HUES48 (cell line): ENCODE data around the gene INAFM2.

Experiments used
- H3K27ac ChIP-seq: one replicate; pipeline ENCODE4 v1.7.0; 2013; ENCODE audit warnings: low read depth, low read length, inconsistent platforms
- H3K27me3 ChIP-seq: 2 replicates; pipeline ENCODE4 v1.6.1; 2013; ENCODE audit warnings: mild to moderate bottlenecking, low read length; ENCODE audit not compliant: control insufficient read depth, insufficient read depth
- H3K36me3 ChIP-seq: 2 replicates; pipeline ENCODE4 v1.6.1; 2013; ENCODE audit warnings: low read length; ENCODE audit not compliant: control insufficient read depth, insufficient read depth
- H3K4me1 ChIP-seq: 2 replicates; pipeline ENCODE4 v1.6.1; 2013; ENCODE audit warnings: mild to moderate bottlenecking, low read length; ENCODE audit not compliant: control insufficient read depth, insufficient read depth
- H3K4me3 ChIP-seq: 2 replicates; pipeline ENCODE4 v1.5.1; 2013; ENCODE audit warnings: mild to moderate bottlenecking, low read depth, low read length
- H3K9ac ChIP-seq: 2 replicates; pipeline ENCODE4 v1.6.1; 2013; ENCODE audit warnings: mild to moderate bottlenecking, low read depth, low read length, moderate library complexity
- H3K9me3 ChIP-seq: 2 replicates; pipeline ENCODE4 v1.6.1; 2013; ENCODE audit warnings: low read length; ENCODE audit not compliant: control insufficient read depth, insufficient read depth

Gene INAFM2

GRCh38 chr15:40306908-40307307 lies 16.6 kb upstream of the INAFM2 start:
- peaks cover 18% of the 10 kb centered on the region; the same call in 1 of the 2 replicates for H3K27me3 ChIP-seq
- H3K9me3 ChIP-seq, result no peaks in the 10 kb centered on the region
- H3K9ac ChIP-seq, result no peak overlapping the region
- peaks cover 30% of the 10 kb centered on the region for H3K4me1 ChIP-seq
- no peak overlapping the region for H3K27ac ChIP-seq
- no peak overlapping the region for H3K4me3 ChIP-seq
- H3K36me3 ChIP-seq, result no peaks in the 10 kb centered on the region

GRCh38 chr15:40307421-40308211 lies 15.9 kb upstream of the INAFM2 start, which contains the start of gene PLCB2:
PLCB2 (minus strand) TSS chr15:40307935; CDS start chr15:40307672, 263 bp downstream.
- no peak within 1 kb of the TSS; the same call in 1 of the 2 replicates for H3K4me3 ChIP-seq
- peaks cover 19% of the 10 kb centered on the region; the same call in 1 of the 2 replicates for H3K27me3 ChIP-seq
- H3K27ac ChIP-seq, result no peak within 1 kb of the TSS
- H3K9me3 ChIP-seq, result no peaks in the 10 kb centered on the region
- peaks cover 27% of the 10 kb centered on the region for H3K4me1 ChIP-seq
- no peaks in the 10 kb centered on the region for H3K36me3 ChIP-seq
- H3K9ac ChIP-seq, result no peak within 1 kb of the TSS

DNA sequence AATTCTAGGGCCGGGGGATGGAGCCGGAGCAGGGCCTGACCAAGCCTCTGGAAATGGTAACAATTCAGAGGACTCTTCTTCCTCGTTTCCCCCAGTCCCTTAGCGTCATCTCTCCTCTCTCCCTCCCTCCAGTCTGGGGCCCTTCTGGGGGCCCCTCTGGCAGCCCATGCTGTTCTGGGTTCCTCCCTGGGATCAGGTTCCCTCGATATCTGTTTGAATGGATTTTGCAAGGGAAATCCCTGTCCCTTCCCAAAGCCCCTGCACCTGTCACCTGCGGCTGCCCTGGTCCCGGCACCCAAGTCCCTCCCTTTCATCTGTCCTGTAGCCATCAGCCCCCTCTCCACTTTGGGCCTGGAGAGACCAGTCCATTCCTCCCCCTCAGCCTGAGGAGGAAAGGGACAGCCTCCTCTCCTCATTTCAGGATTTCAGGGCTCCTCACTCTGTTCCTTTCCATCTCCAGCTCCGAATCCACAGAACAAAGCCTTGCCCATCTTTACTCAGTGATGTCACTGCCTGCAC lies 14.1 kb upstream of the INAFM2 start:
- peaks cover 27% of the 10 kb centered on the region for H3K4me1 ChIP-seq
- no peak overlapping the region for H3K27ac ChIP-seq
- H3K27me3 ChIP-seq, result peaks cover 19% of the 10 kb centered on the region; the same call in 1 of the 2 replicates
- no peaks in the 10 kb centered on the region for H3K9me3 ChIP-seq
- H3K9ac ChIP-seq, result no peak overlapping the region
- H3K4me3 ChIP-seq, result no peak overlapping the region
- H3K36me3 ChIP-seq, result no peaks in the 10 kb centered on the region

DNA sequence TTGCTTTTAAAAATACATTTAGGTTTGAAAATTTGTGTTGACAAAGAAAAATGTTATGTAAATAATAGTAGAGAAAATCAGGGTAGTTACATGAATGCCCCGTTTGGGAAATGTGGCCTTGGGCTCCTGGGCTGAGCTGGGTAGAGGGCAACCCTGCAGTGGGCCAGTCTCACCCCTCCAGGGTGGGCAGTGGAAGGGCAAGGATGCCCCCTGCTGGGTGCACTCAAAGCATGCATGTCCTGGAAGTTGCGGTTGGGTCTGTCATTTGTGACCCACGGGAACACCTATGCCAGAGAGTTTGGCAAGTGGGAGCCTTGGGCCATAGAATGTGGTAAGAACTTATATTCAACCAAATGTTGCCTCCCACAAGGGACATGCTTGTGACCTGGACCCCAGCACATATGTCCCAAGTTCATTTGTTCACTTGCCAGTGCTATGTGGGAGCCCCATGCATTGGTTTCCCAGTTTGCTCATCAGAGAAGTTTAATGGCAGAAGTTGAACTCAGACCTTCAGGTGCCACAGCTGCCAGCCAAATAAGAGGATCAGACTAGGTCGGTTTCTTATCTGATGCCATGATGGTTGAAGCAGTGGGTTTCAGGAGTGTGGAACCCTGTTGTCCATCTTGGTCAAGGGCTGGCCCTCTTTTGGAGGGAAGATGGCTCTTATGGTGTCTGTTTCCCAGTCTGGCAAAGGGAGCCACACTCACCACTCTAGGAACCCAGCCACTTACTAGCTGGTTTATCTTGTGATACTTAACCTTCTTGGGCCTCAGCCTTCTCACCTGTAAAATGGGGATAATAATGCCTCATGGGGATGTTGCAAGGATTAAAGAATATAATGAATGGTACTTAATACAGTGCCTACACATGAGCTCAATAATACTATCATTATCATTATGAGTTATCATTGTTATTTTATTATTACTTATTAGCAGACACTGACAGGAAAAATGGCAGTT lies 13.2 kb upstream of the INAFM2 start:
- no peaks in the 10 kb centered on the region for H3K36me3 ChIP-seq
- peaks cover 27% of the 10 kb centered on the region for H3K4me1 ChIP-seq

DNA sequence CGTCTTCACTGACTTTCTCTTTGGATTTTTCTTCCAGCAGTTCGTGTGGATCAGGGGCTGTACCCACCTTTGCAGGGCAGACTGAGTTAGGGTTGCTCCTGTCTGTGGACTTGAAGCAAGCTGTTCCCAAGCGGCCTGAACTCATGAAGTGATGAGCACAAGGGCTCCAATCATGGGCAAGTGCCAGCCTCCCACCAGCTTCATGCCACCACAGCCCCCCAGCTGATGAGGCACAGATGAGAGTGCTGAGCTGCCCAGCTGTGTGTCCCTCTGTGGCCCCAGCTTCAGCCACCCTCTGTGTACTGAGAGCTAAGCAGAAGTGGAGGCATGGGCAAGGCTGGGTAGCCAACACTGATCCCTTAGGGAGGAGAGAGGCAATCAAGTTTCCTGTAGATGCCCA lies 12.5 kb upstream of the INAFM2 start:
- H3K4me1 ChIP-seq, result peaks cover 27% of the 10 kb centered on the region
- no peaks in the 10 kb centered on the region for H3K36me3 ChIP-seq
- no peak overlapping the region for H3K9ac ChIP-seq
- H3K27ac ChIP-seq, result no peak overlapping the region
- peaks cover 19% of the 10 kb centered on the region; the same call in 1 of the 2 replicates for H3K27me3 ChIP-seq
- H3K4me3 ChIP-seq, result no peak overlapping the region
- H3K9me3 ChIP-seq, result no peaks in the 10 kb centered on the region

More for the DNA sequence above, 13.2 kb upstream of the INAFM2 start:
- H3K9me3 ChIP-seq, result no peaks in the 10 kb centered on the region
- H3K4me3 ChIP-seq, result no peak overlapping the region
- H3K27me3 ChIP-seq, result peaks cover 19% of the 10 kb centered on the region; the same call in 1 of the 2 replicates
- H3K9ac ChIP-seq, result no peak overlapping the region
- no peak overlapping the region for H3K27ac ChIP-seq

GRCh38 chr15:40312370-40313158 lies 10.9 kb upstream of the INAFM2 start:
- no peak overlapping the region for H3K4me3 ChIP-seq
- H3K4me1 ChIP-seq, result peaks cover 16% of the 10 kb centered on the region
- no peak overlapping the region for H3K9ac ChIP-seq
- H3K27me3 ChIP-seq, result peaks cover 19% of the 10 kb centered on the region; the same call in 1 of the 2 replicates
- H3K36me3 ChIP-seq, result no peaks in the 10 kb centered on the region
- H3K9me3 ChIP-seq, result no peaks in the 10 kb centered on the region
- H3K27ac ChIP-seq, result no peak overlapping the region

- Histone ChIP-seq H3K4me1 (peaks cover 9% of the 10 kb centered on the region), H3K9me3 (no peaks in the 10 kb centered on the region), H3K27ac (no peak overlapping the region), H3K36me3 (no peaks in the 10 kb centered on the region), H3K4me3 (no peak overlapping the region), H3K27me3 (peaks cover 19% of the 10 kb centered on the region; the same call in 1 of the 2 replicates), H3K9ac (no peak overlapping the region)
Measured at GRCh38 chr15:40313531-40314398, 9.7 kb upstream of the INAFM2 start.

GRCh38 chr15:40314723-40315276 lies 8.7 kb upstream of the INAFM2 start:
- H3K4me3 ChIP-seq, result no peak overlapping the region
- H3K27ac ChIP-seq, result no peak overlapping the region

GRCh38 chr15:40316931-40317330 lies 6.6 kb upstream of the INAFM2 start:
- H3K36me3 ChIP-seq, result no peaks in the 10 kb centered on the region
- H3K4me3 ChIP-seq, result no peak overlapping the region
- H3K27ac ChIP-seq, result no peak overlapping the region
- no peaks in the 10 kb centered on the region for H3K9me3 ChIP-seq
- peaks cover 3% of the 10 kb centered on the region; the same call in 1 of the 2 replicates for H3K4me1 ChIP-seq
- no peak overlapping the region for H3K9ac ChIP-seq
- peaks cover 8% of the 10 kb centered on the region for H3K27me3 ChIP-seq

More at GRCh38 chr15:40314723-40315276, 8.7 kb upstream of the INAFM2 start:
- Histone ChIP-seq H3K9me3 (no peaks in the 10 kb centered on the region), H3K36me3 (no peaks in the 10 kb centered on the region), H3K27me3 (peaks cover 19% of the 10 kb centered on the region; the same call in 1 of the 2 replicates), H3K9ac (no peak overlapping the region), H3K4me1 (no peaks in the 10 kb centered on the region)
